ENCODE results near the gene NEUROG2. TPM values are rescaled to one million over a fixed set of nuclear protein-coding genes. Genes with fewer than 3 reads are reported as not detected.

The NEUROG2 gene
- total and polyA plus RNA-seq, 2 of the 4 experiments (the other 2 are of a cell fraction), result not detected

DNA sequence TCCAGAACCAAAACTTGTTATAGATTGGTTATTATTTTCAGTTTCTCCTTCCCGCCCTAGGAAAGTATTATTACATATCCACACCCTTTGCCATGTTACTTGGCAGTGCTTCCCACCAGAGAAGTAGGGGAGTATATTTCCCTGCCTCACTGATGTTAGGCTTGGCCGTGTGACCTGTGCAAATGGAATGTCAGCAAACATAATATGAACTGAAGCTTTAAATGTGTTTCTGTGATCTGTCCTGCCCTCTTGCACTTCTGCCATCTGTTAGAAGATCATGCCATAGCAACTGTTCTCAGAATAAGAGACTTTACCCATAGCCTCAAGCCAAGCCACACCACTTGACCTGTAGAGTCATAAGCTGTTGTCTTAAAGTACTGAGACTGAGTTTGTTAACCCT is 36.7 kb upstream of the NEUROG2 start:
- Histone ChIP-seq H3K9me1 (ENCODE audit: insufficient read depth, low read length) (peaks cover 7% of the 10 kb centered on the region; the same call in 1 of the 2 replicates), H3K4me3 (ENCODE audit: insufficient read depth, low read depth, low read length) (no peak overlapping the region), H3K27ac (ENCODE audit: insufficient read depth, low read length) (no peak overlapping the region), H2BK120ac (ENCODE audit: low read depth, low read length) (0 out of 2 replicates have a peak overlapping the region, but pooled peaks have one; percentile 5), H2BK5ac (ENCODE audit: low read depth, low read length, poor library complexity, severe bottlenecking) (peak overlapping the region; percentile 55), H4K8ac (ENCODE audit: low read depth in 2 of 2, low read length in 2 of 2) (no peak overlapping the region), H3K79me1 (ENCODE audit: low read depth in 1 of 2, low read length in 2 of 2) (no peaks in the 10 kb centered on the region), H2AK5ac (ENCODE audit: low read depth, low read length) (no peak overlapping the region), H3K36me3 (ENCODE audit: control insufficient read depth, insufficient read depth, low read length) (no peaks in the 10 kb centered on the region), H3K14ac (replicated peaks; ENCODE audit: low read depth, low read length) (peak overlapping the region; percentile 29; the same call in 1 of the 2 replicates), H3K4me2 (ENCODE audit: low read depth, low read length) (peak overlapping the region; percentile 34; the same call in 1 of the 2 replicates), H2AK9ac (replicated peaks; ENCODE audit: low read depth, low read length, poor library complexity) (peak overlapping the region; percentile 38), H3K9me3 (ENCODE audit: control insufficient read depth, insufficient read depth, low read length) (no peaks in the 10 kb centered on the region), H3K56ac (ENCODE audit: extremely low read depth, insufficient read depth, low read length) (no peak overlapping the region), H3K27me3 (ENCODE audit: control insufficient read depth, insufficient read depth, low read length) (no peaks in the 10 kb centered on the region), H4K20me1 (ENCODE audit: insufficient read depth, low read length) (no peaks in the 10 kb centered on the region), H2BK20ac (ENCODE audit: low read depth, low read length) (no peak overlapping the region; the same call in 1 of the 2 replicates), H4K91ac (ENCODE audit: insufficient read depth, low read depth, low read length) (no peak overlapping the region), H3K18ac (ENCODE audit: low read depth, low read length) (no peak overlapping the region; the same call in 1 of the 2 replicates), H2AFZ (replicated peaks; ENCODE audit: low read length, poor library complexity) (no peak overlapping the region), H4K5ac (ENCODE audit: low read depth, low read length) (no peak overlapping the region), H3K4ac (ENCODE audit: low read depth, low read length) (peak overlapping the region; percentile 13; the same call in 1 of the 2 replicates), H3K23ac (ENCODE audit: low read depth, low read length) (no peak overlapping the region), H3K9ac (ENCODE audit: low read depth, low read length) (no peak overlapping the region), H3K4me1 (ENCODE audit: control insufficient read depth, insufficient read depth, low read length) (peaks cover 5% of the 10 kb centered on the region; the same call in 1 of the 2 replicates), H2BK15ac (ENCODE audit: low read depth, low read length) (no peak overlapping the region)
- no peak for TF ChIP-seq RCOR1 (IDR thresholded peaks at IDR 0.05; ENCODE audit: insufficient replicate concordance, low read length)
- TF ChIP-seq FOS (IDR thresholded peaks at IDR 0.05; ENCODE audit: low read depth, low read length), result 0 out of 2 replicates have a peak, but pooled peaks have one; percentile 7
- CTCF ChIA-PET, result no interaction called here
- no TSS peak for BruUV-seq (replicated peaks)
- ATAC-seq (ENCODE audit: low read depth) (peak; percentile 79), DNase-seq (peak; percentile 77)
- intact Hi-C loops (cut with micrococcal nuclease), result no loop called here
- dilution Hi-C loops (cut with HindIII; ENCODE audit: low sequenced_read_pairs, unreplicated experiment), result no loop called here
- POLR2A ChIA-PET (ENCODE audit: unreplicated experiment), result no interaction called here
- in situ Hi-C loops (cut with MboI; ENCODE audit: low sequenced_read_pairs), result no loop called here
- WGBS, 2 experiments (ENCODE audit: extremely low coverage in 2 of 2, insufficient read length in 1 of 2), result no CpG with 5 or more reads among the region's 2 CpGs

Data from IMR-90 (cell line).